AG10803 (cell line): ENCODE data around the gene CD37.

ENCODE experiments used
- DNase-seq: peaks from one replicate; pipeline ENCODE4 v3.0.0; 2010; ENCODE audit warnings: low read depth
- H3K4me3 ChIP-seq: 2 replicates; pipeline ENCODE4 v1.5.1; 2011; ENCODE audit warnings: mild to moderate bottlenecking, low read length, control low read depth
- CTCF ChIP-seq: conservative IDR thresholded peaks from 2 replicates; pipeline ENCODE4 v1.5.1; 2011; ENCODE audit warnings: mild to moderate bottlenecking, low read length, control low read depth, inconsistent platforms

The CD37 gene

GRCh38 chr19:49356382-49356781 lies 21.2 kb downstream of the CD37 start:
- no peak overlapping the region for H3K4me3 ChIP-seq
- TF ChIP-seq CTCF: no peak
- DNase-seq: no peak

- TF ChIP-seq CTCF: no peak
- DNase-seq: no peak
- no peak overlapping the region for H3K4me3 ChIP-seq
Observed at GRCh38 chr19:49357186-49357585, 22.0 kb downstream of the CD37 start.

- H3K4me3 ChIP-seq: no peak overlapping the region
- DNase-seq: no peak
- TF ChIP-seq CTCF: no peak
Observed at GRCh38 chr19:49359851-49360820, 24.9 kb downstream of the CD37 start.

- DNase-seq: peak; percentile 81
- H3K4me3 ChIP-seq: peak overlapping the region; percentile 84
- TF ChIP-seq CTCF: no peak
Observed at GRCh38 chr19:49361438-49362047, 26.3 kb downstream of the CD37 start.

GRCh38 chr19:49362048-49362928 lies 27.1 kb downstream of the CD37 start, which contains the start of gene TEAD2:
TEAD2 (minus strand) TSS chr19:49362416; CDS start chr19:49360075, 2,341 bp downstream.
- DNase-seq: peak; percentile 46
- peak within 1 kb of the TSS; percentile 84 for H3K4me3 ChIP-seq
- TF ChIP-seq CTCF: no peak

- H3K4me3 ChIP-seq: peak overlapping the region; percentile 84
- peak; percentile 33 for DNase-seq
- TF ChIP-seq CTCF: no peak
Observed at GRCh38 chr19:49362929-49363267, 27.7 kb downstream of the CD37 start.
